Measurements from ENCODE around the gene XXYLT1.

GRCh38 chr3:195119461-195120266 is 151.3 kb downstream of the XXYLT1 start:
- no peak for TF ChIP-seq REST (tag by site-specific recombination; IDR thresholded peaks at IDR 0.05)
- TF ChIP-seq YY1 (tag by site-specific recombination; IDR thresholded peaks at IDR 0.05) = no peak
- no peak for TF ChIP-seq CTCF (tag by site-specific recombination; IDR thresholded peaks at IDR 0.05)
- no peak for TF ChIP-seq ZNF341 (tag by site-specific recombination; IDR thresholded peaks at IDR 0.05; ENCODE audit: low read depth)
- TF ChIP-seq ZNF280D (tag by site-specific recombination; IDR thresholded peaks at IDR 0.05) = no peak
- TF ChIP-seq SETDB1 (IDR thresholded peaks at IDR 0.05; ENCODE audit: insufficient read length, low read length) = no peak
- no peak for TF ChIP-seq ZSCAN30 (tag by site-specific recombination; IDR thresholded peaks at IDR 0.05)
- no peak for TF ChIP-seq ZNF138 (tag by site-specific recombination; IDR thresholded peaks at IDR 0.05; ENCODE audit: borderline replicate concordance)
- no peak for TF ChIP-seq HOXA7 (CRISPR knock-in tag; IDR thresholded peaks at IDR 0.05; ENCODE audit: borderline replicate concordance)
- TF ChIP-seq ZNF24 (tag by site-specific recombination; IDR thresholded peaks at IDR 0.05) = no peak
- TF ChIP-seq ZNF239 (tag by site-specific recombination; IDR thresholded peaks at IDR 0.05) = no peak
- TF ChIP-seq SALL2 (tag by site-specific recombination; IDR thresholded peaks at IDR 0.05; ENCODE audit: borderline replicate concordance) = no peak
- no peak for TF ChIP-seq ZNF639 (tag by site-specific recombination; IDR thresholded peaks at IDR 0.05)
- TF ChIP-seq ZNF274 (IDR thresholded peaks at IDR 0.05; ENCODE audit: low read length) = no peak
- TF ChIP-seq ZNF274 (tag by site-specific recombination; IDR thresholded peaks at IDR 0.05; ENCODE audit: borderline replicate concordance) = no peak

All from HEK293 (cell line).